Suppressor macrophage treated with lipopolysaccharide for 4 hours (primary cell): Measurements from ENCODE around the gene TIRAP.
"Not testable (repeated sequence)": the region's sequence is repeated elsewhere in the genome, so short reads cannot be mapped to it uniquely, and the experiment has no call there.

ENCODE experiments used
- DNase-seq: peaks from one replicate; pipeline ENCODE4 v3.0.0-alpha.2; 2020

TIRAP gene

GRCh38 chr11:126288237-126288636 is 5.3 kb downstream of the TIRAP start:
- DNase-seq = no peak

DNA sequence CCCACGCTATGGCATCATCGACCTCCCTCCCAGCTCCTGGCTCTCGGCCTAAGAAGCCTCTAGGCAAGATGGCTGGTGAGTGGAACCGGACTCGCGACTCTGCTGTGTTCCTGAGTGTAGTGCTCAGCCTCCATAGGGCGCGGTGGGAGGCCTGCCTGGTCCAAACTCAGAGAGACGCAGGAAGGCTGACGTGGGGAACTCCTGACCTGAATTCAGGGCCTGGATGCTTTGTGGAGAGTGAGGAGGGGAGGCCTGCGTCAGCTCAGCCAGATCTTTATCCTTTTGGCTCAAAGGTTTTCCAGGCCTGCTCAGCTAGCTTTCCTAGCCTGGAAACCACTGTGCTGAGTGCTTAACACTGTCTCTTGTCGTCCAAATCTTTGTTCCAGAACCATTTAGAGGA is 8.0 kb downstream of the TIRAP start:
- DNase-seq = no peak

GRCh38 chr11:126293726-126294125 is 10.8 kb downstream of the TIRAP start:
- peak; percentile 46 for DNase-seq

DNA sequence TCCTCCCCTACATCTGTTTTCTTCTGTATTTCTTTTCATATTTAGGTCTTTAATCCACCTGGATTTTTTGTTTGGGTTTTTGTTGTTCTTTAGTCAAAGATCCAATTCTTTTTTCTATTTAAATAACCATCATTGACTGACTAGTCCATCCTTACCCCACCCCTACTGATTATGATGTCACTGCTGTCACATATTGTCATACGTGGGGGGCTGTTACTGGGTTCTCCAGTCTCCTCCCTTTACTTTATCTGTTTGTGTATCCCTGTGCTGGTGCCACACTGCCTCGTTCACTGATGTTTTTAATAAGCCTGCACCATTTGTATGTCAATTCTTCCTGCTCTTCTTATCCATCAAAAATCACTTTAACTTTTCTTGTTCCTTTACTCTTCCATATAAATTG is 14.1 kb downstream of the TIRAP start:
- DNase-seq = no peak

- DNase-seq = peak; percentile 94
Measured at GRCh38 chr11:126303623-126304456, 20.9 kb downstream of the TIRAP start, which contains the start of gene DCPS. Gene DCPS (plus strand): TSS chr11:126304060. CDS start chr11:126304081, 21 bp downstream.

- DNase-seq = no peak
Measured at GRCh38 chr11:126304457-126305075, 21.7 kb downstream of the TIRAP start.

GRCh38 chr11:126305699-126306098 is 22.8 kb downstream of the TIRAP start:
- no peak for DNase-seq

DNA sequence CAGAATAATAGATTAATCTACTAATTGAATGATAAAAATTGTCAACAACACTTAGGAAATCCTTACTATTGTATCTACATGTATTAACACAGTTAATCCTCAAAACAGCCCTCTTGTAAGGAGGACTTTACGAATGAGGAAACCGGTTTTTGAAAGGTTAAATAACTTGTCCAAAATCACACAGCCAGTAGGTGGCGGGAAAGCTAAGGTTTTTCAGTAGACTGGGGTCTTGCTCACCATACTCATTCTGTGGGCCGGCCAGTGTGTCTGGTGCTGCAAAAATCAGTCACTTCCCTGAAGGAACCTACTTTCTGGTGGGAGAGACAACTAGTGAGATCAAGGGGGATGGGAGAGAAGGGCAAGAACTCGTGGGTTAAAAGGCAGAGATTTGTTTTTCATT is 24.8 kb downstream of the TIRAP start:
- DNase-seq = peak; percentile 52

DNA sequence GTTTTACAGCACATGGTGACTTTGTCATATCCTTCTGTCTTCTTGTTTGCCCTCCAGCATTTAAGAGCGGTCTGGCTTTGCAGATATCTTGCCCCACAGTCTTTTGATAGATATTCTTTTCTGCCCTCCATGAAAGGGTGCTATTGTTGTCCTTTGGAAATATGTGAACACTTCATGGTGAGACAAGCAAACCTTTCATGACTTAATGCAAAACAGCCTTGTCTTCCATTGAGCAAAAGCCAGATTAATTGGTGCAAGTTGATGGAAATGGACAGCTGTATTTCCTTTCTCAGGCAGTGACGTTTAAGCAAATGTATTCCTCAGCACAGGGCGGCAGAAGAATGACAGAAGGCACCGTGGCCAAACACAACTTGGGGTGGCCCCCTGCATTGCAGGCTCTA is 25.4 kb downstream of the TIRAP start:
- no peak for DNase-seq

DNA sequence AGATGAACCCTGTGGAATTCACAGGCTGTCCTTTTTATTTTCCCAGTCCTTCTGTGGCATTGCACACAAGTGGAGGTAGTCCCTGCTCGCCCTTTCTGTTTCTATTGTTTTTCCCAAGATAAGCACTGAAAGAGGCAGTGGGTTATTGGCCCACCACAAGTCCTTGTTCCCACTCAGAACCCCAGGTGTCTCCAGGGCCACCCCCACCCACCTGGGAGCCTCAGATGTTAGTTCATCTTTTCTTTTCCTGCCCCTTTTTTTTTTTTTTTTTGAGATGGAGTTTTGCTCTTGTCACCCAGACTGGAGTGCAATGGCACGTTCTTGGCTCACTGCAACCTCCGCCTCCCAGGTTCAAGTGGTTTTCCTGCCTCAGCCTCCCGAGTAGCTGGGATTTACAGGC is 25.9 kb downstream of the TIRAP start:
- DNase-seq = not testable (repeated sequence)

GRCh38 chr11:126310200-126310991 is 27.5 kb downstream of the TIRAP start:
- DNase-seq = peak; percentile 84

- DNase-seq = no peak
Measured at GRCh38 chr11:126310992-126311310, 28.1 kb downstream of the TIRAP start.

DNA sequence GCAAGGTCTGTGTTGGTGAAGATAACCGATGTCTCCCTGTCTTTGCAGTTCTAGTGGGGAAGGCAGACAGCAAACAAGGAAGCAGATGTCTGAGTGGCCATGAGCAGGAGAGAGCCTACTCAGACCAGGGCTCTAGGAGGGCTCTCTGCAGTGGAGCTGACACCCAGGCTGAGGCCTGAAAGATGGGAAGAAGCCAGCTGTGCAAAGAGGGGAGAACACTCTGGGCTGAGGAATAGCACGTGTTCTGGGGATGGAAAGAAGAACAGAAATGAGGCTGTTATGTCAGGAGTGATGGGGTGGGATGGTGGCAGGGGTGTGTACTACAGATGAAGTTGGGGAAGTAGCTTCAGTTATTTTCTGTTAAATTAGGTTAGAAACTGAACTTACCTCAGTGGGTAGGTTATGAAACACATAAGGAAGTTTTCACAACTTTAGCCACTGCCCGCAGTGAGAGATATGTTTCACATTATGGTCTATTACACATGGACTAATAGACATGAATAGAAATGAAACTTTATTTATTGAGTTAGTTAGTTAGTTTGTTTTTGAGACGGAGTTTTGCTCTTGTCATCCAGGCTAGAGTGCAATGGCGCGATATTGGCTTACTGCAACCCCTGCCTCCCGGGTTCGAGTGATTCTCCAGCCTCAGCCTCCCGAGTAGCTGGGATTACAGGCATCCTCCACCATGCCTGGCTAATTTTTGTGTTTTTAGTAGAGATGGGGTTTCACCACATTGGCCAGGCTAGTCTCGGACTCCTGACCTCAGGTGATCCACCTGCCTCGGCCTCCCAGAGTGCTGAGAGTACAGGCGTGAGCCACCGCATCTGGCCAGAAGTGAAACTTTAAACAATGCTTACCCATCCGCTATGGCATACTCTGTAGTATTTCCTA is 28.8 kb downstream of the TIRAP start:
- peak; percentile 86 for DNase-seq

GRCh38 chr11:126312961-126313360 is 30.1 kb downstream of the TIRAP start:
- DNase-seq = no peak

DNA sequence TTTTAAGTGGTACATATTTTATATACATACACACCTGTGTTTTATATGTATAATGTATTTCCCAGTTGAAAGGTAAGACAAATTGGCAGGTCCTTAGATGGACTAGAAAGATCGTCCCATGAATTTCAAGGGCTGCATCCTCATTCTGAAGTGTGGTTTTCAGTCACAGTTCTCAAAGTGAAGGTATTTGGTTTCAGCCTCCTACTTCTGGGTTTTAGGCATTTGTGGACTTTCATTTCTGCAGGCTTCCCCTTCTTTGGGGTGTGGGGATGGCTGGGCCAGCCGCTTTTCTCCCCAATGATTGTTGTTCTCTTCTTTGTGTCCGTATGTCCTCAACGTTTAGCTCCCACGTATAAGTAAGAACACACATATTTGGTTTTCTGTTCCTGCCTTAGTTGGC is 30.9 kb downstream of the TIRAP start:
- no peak for DNase-seq

GRCh38 chr11:126317432-126317755 is 34.5 kb downstream of the TIRAP start:
- no peak for DNase-seq

DNA sequence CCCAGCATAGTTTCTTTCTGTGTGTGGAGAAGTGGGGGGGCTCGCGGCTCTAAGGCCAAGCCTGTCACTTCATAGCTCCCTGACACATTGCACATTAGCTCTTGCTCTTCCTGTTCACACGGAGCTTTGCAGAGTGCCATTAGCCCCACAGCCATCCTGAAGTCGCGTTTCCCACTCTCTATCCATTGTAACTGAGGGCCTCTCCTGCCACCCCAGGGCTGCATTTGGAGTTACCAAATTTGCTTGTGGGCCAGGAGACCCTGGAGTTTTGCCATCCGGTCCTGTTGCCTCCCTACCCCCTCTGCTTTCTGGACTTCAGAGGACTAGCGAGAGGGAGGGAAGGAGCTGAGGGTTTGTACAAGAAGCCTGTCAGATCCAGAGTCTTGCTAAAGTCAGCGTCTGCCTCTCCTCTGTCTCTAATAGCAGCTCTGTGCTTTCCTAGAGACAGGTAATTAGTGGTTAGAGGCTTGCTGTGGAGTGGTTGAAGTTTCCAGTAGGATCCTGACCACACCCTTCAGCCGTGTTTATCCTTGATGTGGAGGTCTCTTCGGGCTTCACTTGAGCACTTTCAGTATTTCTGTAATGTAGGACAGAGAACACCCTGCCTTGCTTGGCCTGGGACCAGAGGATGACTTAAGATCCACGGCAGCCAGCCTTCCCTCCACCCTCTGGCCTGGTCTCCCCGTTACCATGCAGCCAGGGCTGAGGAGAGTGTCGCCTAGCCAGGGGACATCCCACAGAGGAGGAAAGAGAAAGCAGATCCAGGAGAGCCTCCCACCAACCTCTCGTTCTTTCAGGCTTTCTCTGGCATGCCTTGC is 35.1 kb downstream of the TIRAP start:
- DNase-seq = no peak

DNA sequence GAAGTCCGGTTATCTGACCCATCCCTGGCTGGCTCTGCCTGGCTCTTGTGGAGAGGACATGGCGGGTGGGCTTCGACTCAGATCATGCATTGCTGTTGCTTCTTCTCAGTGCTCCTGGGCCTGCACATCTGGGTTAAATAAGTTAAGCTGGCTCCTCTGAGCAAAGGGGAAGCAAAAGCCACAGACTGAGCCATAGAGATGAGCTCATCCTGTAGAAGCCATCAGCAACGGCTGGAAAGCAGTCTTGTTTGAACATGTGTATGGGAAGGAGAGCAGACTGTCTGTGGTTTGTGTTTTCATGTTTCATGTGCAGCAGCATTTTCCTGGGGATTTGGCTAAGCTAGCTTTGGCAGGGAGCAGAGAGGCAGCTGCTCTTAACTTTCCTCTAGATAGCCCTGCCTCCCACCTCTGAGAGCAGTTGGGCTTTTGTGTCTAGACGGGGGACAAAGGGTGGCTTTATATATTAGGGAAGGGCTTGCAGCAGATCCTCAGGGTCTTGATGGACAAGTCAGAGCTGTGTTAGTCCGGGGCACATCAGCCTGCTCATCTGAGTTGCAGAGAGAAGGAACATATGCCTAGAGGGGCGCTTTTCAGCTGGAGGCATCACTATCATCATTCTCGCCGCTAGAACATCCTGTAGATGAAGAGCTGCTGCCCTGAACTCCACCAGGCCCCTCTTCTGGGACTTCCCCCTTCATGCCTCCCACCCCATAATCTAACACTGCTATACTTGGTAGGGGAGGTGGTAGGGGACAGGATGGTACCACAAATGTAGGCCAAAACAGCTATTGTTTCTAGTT is 35.9 kb downstream of the TIRAP start:
- DNase-seq = peak; percentile 84

- no peak for DNase-seq
Measured at GRCh38 chr11:126319374-126319740, 36.5 kb downstream of the TIRAP start.

GRCh38 chr11:126322996-126323395 is 40.1 kb downstream of the TIRAP start:
- no peak for DNase-seq
